Activated T-cell treated with anti-CD3 and anti-CD28 coated beads, Interleukin-2, amount 50 U/mL, for 4 hours (primary cell): ENCODE data around the gene DNAJA3. TPM values are rescaled to one million over a fixed set of nuclear protein-coding genes. Genes with fewer than 3 reads are reported as not detected.
"Not testable (repeated sequence)": the region's sequence is repeated elsewhere in the genome, so short reads cannot be mapped to it uniquely, and the experiment has no call there.

ENCODE experiments used
- ATAC-seq, 2 donors: fragments of 200-7000 bp; cut with Tn5 transposase; one replicate each; pipeline ENCODE4 v1.10.0; 2021
- DNase-seq: peaks from one replicate; pipeline ENCODE4 v3.0.0-alpha.2; 2020
- H3K27me3 Mint-ChIP-seq: one replicate; pipeline ENCODE4 v1.8.0; 2021; ENCODE audit warnings: low read depth, mixed read lengths
- H3K36me3 Mint-ChIP-seq: one replicate; pipeline ENCODE4 v1.8.0; 2022; ENCODE audit warnings: mixed read lengths; ENCODE audit not compliant: insufficient read depth
- H3K4me1 Mint-ChIP-seq: one replicate; pipeline ENCODE4 v1.8.0; 2021; ENCODE audit warnings: low read depth, mixed read lengths
- H3K4me3 Mint-ChIP-seq: one replicate; pipeline ENCODE4 v1.8.0; 2021; ENCODE audit warnings: mild to moderate bottlenecking, moderate library complexity, mixed read lengths
- H3K9me3 Mint-ChIP-seq: one replicate; pipeline ENCODE4 v1.8.0; 2021; ENCODE audit warnings: mixed read lengths
- total RNA-seq, 3 donors: library from RNA; stranded (reverse); gene quantifications; one replicate each; pipeline ENCODE4 v1.2.1, GENCODE V29; 2021

The DNAJA3 gene
- total RNA-seq, 3 donors from 2014 or later, result 108 to 124 (median 123) TPM

GRCh38 chr16:4393850-4394249 lies 31.8 kb upstream of the DNAJA3 start:
- not testable (repeated sequence) for H3K27me3 Mint-ChIP-seq, H3K9me3 Mint-ChIP-seq, DNase-seq, ATAC-seq, H3K4me1 Mint-ChIP-seq, H3K4me3 Mint-ChIP-seq
- peaks cover 20% of the 10 kb centered on the region for H3K36me3 Mint-ChIP-seq

- Mint-ChIP-seq H3K4me3 (no peak overlapping the region), H3K36me3 (peaks cover 20% of the 10 kb centered on the region), H3K27me3 (no peaks in the 10 kb centered on the region), H3K4me1 (peaks cover 2% of the 10 kb centered on the region), H3K9me3 (no peaks in the 10 kb centered on the region)
- DNase-seq, result no peak
- no peak for ATAC-seq
Measured at GRCh38 chr16:4395055-4395726, 30.5 kb upstream of the DNAJA3 start.

- no peaks in the 10 kb centered on the region for H3K9me3 Mint-ChIP-seq
- no peak overlapping the region for H3K4me3 Mint-ChIP-seq
- H3K27me3 Mint-ChIP-seq, result no peaks in the 10 kb centered on the region
- peaks cover 24% of the 10 kb centered on the region for H3K36me3 Mint-ChIP-seq
- peaks cover 2% of the 10 kb centered on the region for H3K4me1 Mint-ChIP-seq
- ATAC-seq (no peak), DNase-seq (no peak)
Measured at GRCh38 chr16:4399001-4399730, 26.5 kb upstream of the DNAJA3 start.

- H3K36me3 Mint-ChIP-seq, result peaks cover 22% of the 10 kb centered on the region
- ATAC-seq (no peak), DNase-seq (no peak)
- H3K27me3 Mint-ChIP-seq, result no peaks in the 10 kb centered on the region
- H3K4me3 Mint-ChIP-seq, result no peak overlapping the region
- H3K4me1 Mint-ChIP-seq, result no peaks in the 10 kb centered on the region
- H3K9me3 Mint-ChIP-seq, result no peaks in the 10 kb centered on the region
Measured at GRCh38 chr16:4401094-4401501, 24.6 kb upstream of the DNAJA3 start.

GRCh38 chr16:4401510-4401909 lies 24.2 kb upstream of the DNAJA3 start:
- no peak for DNase-seq
- ATAC-seq, result no peak
- Mint-ChIP-seq H3K4me3 (no peak overlapping the region), H3K27me3 (no peaks in the 10 kb centered on the region), H3K4me1 (no peaks in the 10 kb centered on the region), H3K9me3 (no peaks in the 10 kb centered on the region), H3K36me3 (peaks cover 20% of the 10 kb centered on the region)

GRCh38 chr16:4402439-4403132 lies 23.1 kb upstream of the DNAJA3 start:
- Mint-ChIP-seq H3K36me3 (peaks cover 19% of the 10 kb centered on the region), H3K4me1 (no peaks in the 10 kb centered on the region), H3K27me3 (no peaks in the 10 kb centered on the region), H3K4me3 (no peak overlapping the region), H3K9me3 (no peaks in the 10 kb centered on the region)
- DNase-seq, result peak; percentile 72
- peak; percentile 84 to 89 for ATAC-seq

GRCh38 chr16:4403133-4403949 lies 22.3 kb upstream of the DNAJA3 start:
- Mint-ChIP-seq H3K27me3 (no peaks in the 10 kb centered on the region), H3K9me3 (no peaks in the 10 kb centered on the region), H3K4me1 (no peaks in the 10 kb centered on the region), H3K36me3 (peaks cover 19% of the 10 kb centered on the region), H3K4me3 (no peak overlapping the region)
- DNase-seq (no peak), ATAC-seq (no peak)

GRCh38 chr16:4404247-4404966 lies 21.3 kb upstream of the DNAJA3 start:
- DNase-seq (no peak), ATAC-seq (peak; percentile 36 to 53)
- Mint-ChIP-seq H3K4me1 (no peaks in the 10 kb centered on the region), H3K27me3 (no peaks in the 10 kb centered on the region), H3K9me3 (no peaks in the 10 kb centered on the region), H3K4me3 (no peak overlapping the region), H3K36me3 (peaks cover 19% of the 10 kb centered on the region)

GRCh38 chr16:4404967-4405696 lies 20.5 kb upstream of the DNAJA3 start:
- Mint-ChIP-seq H3K4me1 (no peaks in the 10 kb centered on the region), H3K9me3 (no peaks in the 10 kb centered on the region), H3K36me3 (peaks cover 15% of the 10 kb centered on the region), H3K27me3 (no peaks in the 10 kb centered on the region), H3K4me3 (no peak overlapping the region)
- no peak for ATAC-seq
- DNase-seq, result no peak

- Mint-ChIP-seq H3K4me1 (peaks cover 14% of the 10 kb centered on the region), H3K4me3 (no peak overlapping the region), H3K9me3 (no peaks in the 10 kb centered on the region), H3K36me3 (peaks cover 23% of the 10 kb centered on the region), H3K27me3 (no peaks in the 10 kb centered on the region)
- DNase-seq (no peak), ATAC-seq (no peak)
Measured at GRCh38 chr16:4407543-4408322, 17.9 kb upstream of the DNAJA3 start.

- no peak for DNase-seq
- H3K4me3 Mint-ChIP-seq, result no peak overlapping the region
- no peak for ATAC-seq
- no peaks in the 10 kb centered on the region for H3K9me3 Mint-ChIP-seq
- H3K27me3 Mint-ChIP-seq, result no peaks in the 10 kb centered on the region
- peaks cover 20% of the 10 kb centered on the region for H3K4me1 Mint-ChIP-seq
- H3K36me3 Mint-ChIP-seq, result peaks cover 23% of the 10 kb centered on the region
Measured at GRCh38 chr16:4408323-4408690, 17.4 kb upstream of the DNAJA3 start.

GRCh38 chr16:4409081-4409932 lies 16.4 kb upstream of the DNAJA3 start:
- DNase-seq, result no peak
- Mint-ChIP-seq H3K27me3 (no peaks in the 10 kb centered on the region), H3K4me3 (no peak overlapping the region), H3K4me1 (peaks cover 26% of the 10 kb centered on the region), H3K36me3 (peaks cover 22% of the 10 kb centered on the region), H3K9me3 (no peaks in the 10 kb centered on the region)
- ATAC-seq, result no peak
